GM19193 (cell line): ENCODE data around the gene PRDM2.

Experiments
- POLR2A ChIP-seq: IDR thresholded peaks from 4 replicates; pipeline ENCODE4 v1.6.1; 2011; ENCODE audit not compliant: insufficient read depth, insufficient read length; ENCODE audit errors: extremely low read depth

Gene PRDM2

GRCh38 chr1:13816016-13816760, 116.2 kb downstream of the PRDM2 start:
- TF ChIP-seq POLR2A, result no peak

GRCh38 chr1:13817906-13818305, 117.9 kb downstream of the PRDM2 start:
- TF ChIP-seq POLR2A, result no peak

- TF ChIP-seq POLR2A, result no peak
Observed at GRCh38 chr1:13818926-13819325, 118.9 kb downstream of the PRDM2 start.

- TF ChIP-seq POLR2A, result no peak
Observed at GRCh38 chr1:13819642-13820041, 119.7 kb downstream of the PRDM2 start.

- TF ChIP-seq POLR2A, result no peak
Observed at GRCh38 chr1:13820055-13820454, 120.1 kb downstream of the PRDM2 start.

- TF ChIP-seq POLR2A, result no peak
Observed at GRCh38 chr1:13820456-13820855, 120.5 kb downstream of the PRDM2 start.

- no peak for TF ChIP-seq POLR2A
Observed at GRCh38 chr1:13823126-13823880, 123.3 kb downstream of the PRDM2 start.

GRCh38 chr1:13823936-13824335, 123.9 kb downstream of the PRDM2 start:
- no peak for TF ChIP-seq POLR2A

- TF ChIP-seq POLR2A, result no peak
Observed at GRCh38 chr1:13824626-13825025, 124.6 kb downstream of the PRDM2 start.

- no peak for TF ChIP-seq POLR2A
Observed at GRCh38 chr1:13825033-13825432, 125.0 kb downstream of the PRDM2 start.

GRCh38 chr1:13826009-13826408, 126.0 kb downstream of the PRDM2 start:
- no peak for TF ChIP-seq POLR2A

- no peak for TF ChIP-seq POLR2A
Observed at GRCh38 chr1:13826591-13826990, 126.6 kb downstream of the PRDM2 start.

- TF ChIP-seq POLR2A, result no peak
Observed at GRCh38 chr1:13828454-13829151, 128.6 kb downstream of the PRDM2 start.

GRCh38 chr1:13829152-13829769, 129.3 kb downstream of the PRDM2 start:
- TF ChIP-seq POLR2A, result no peak

GRCh38 chr1:13830170-13830569, 130.2 kb downstream of the PRDM2 start:
- TF ChIP-seq POLR2A, result no peak

GRCh38 chr1:13830616-13831280, 130.8 kb downstream of the PRDM2 start:
- TF ChIP-seq POLR2A, result no peak

- TF ChIP-seq POLR2A, result no peak
Observed at GRCh38 chr1:13832100-13832499, 132.1 kb downstream of the PRDM2 start.
